OCI-LY1 (cell line): Measurements from ENCODE around the gene SLN.
"Not testable (repeated sequence)": the region's sequence is repeated elsewhere in the genome, so short reads cannot be mapped to it uniquely, and the experiment has no call there.

Experiments
- H2AFZ ChIP-seq: fragments of 200-600 bp; sonication (generic), shearing (Covaris generic); 2 replicates; pipeline ENCODE4 v1.6.0; 2014; ENCODE audit warnings: antibody characterized with exemption, mild to moderate bottlenecking, low read length
- H3F3A ChIP-seq: fragments of 200-600 bp; sonication (generic), shearing (Covaris generic); 2 replicates; pipeline ENCODE4 v1.6.0; 2014; ENCODE audit warnings: mild to moderate bottlenecking, antibody characterized with exemption, low read length, moderate library complexity; ENCODE audit not compliant: insufficient read depth
- H3K27ac ChIP-seq: fragments of 200-600 bp; sonication (generic); 2 replicates; pipeline ENCODE4 v1.5.1; 2014; ENCODE audit warnings: low read length, mixed run types, mild to moderate bottlenecking, low read depth; ENCODE audit not compliant: poor library complexity, severe bottlenecking
- H3K27me3 ChIP-seq: fragments of 200-600 bp; sonication (generic); 2 replicates; pipeline ENCODE4 v1.6.0; 2014; ENCODE audit warnings: antibody characterized with exemption, mild to moderate bottlenecking, low read length, moderate library complexity; ENCODE audit not compliant: insufficient read depth
- H3K36me3 ChIP-seq: fragments of 200-600 bp; sonication (generic); 2 replicates; pipeline ENCODE4 v1.6.1; 2014; ENCODE audit warnings: mild to moderate bottlenecking, antibody characterized with exemption, low read length, moderate library complexity, mixed read lengths; ENCODE audit not compliant: insufficient read depth
- H3K4me1 ChIP-seq: fragments of 200-600 bp; sonication (generic); 2 replicates; pipeline ENCODE4 v1.5.1; 2014; ENCODE audit warnings: mild to moderate bottlenecking, low read length, moderate library complexity; ENCODE audit not compliant: insufficient read depth, severe bottlenecking
- H3K4me2 ChIP-seq: fragments of 200-600 bp; sonication (generic), shearing (Covaris generic); 2 replicates; pipeline ENCODE4 v1.6.1; 2014; ENCODE audit warnings: low read length
- H3K4me3 ChIP-seq: fragments of 200-600 bp; sonication (generic); 2 replicates; pipeline ENCODE4 v1.5.1; 2014; ENCODE audit warnings: low read length, low read depth, mild to moderate bottlenecking, mixed read lengths; ENCODE audit not compliant: poor library complexity, severe bottlenecking
- H3K79me2 ChIP-seq: fragments of 200-600 bp; shearing (Covaris generic); 2 replicates; pipeline ENCODE4 v1.6.1; 2016; ENCODE audit warnings: mixed run types, low read length, mixed read lengths; ENCODE audit not compliant: insufficient read depth
- H3K9ac ChIP-seq: fragments of 200-600 bp; sonication (generic), shearing (Covaris generic); 2 replicates; pipeline ENCODE4 v1.6.1; 2014; ENCODE audit warnings: mild to moderate bottlenecking, low read length, mixed read lengths
- H3K9me2 ChIP-seq: fragments of 200-600 bp; sonication (generic), shearing (Covaris generic); 2 replicates; pipeline ENCODE4 v1.6.1; 2014; ENCODE audit warnings: low read depth, mild to moderate bottlenecking, low read length, mixed read lengths
- H3K9me3 ChIP-seq: fragments of 200-600 bp; shearing (Covaris generic); 2 replicates; pipeline ENCODE4 v1.6.1; 2014; ENCODE audit warnings: low read length, mixed read lengths
- H4K20me1 ChIP-seq: fragments of 200-600 bp; sonication (generic), shearing (Covaris generic); 2 replicates; pipeline ENCODE4 v1.6.0; 2016; ENCODE audit warnings: mild to moderate bottlenecking, low read length; ENCODE audit not compliant: insufficient read depth
- CTCF ChIP-seq: fragments of 200-600 bp; sonication (generic), shearing (Covaris generic); IDR thresholded peaks from 2 replicates; pipeline ENCODE4 v1.5.1; 2017; ENCODE audit warnings: mild to moderate bottlenecking, antibody characterized with exemption, low read length, moderate library complexity, mixed read lengths
- EZH2 ChIP-seq: fragments of 200-600 bp; sonication (generic), shearing (Covaris generic); IDR thresholded peaks from 2 replicates; pipeline ENCODE4 v1.8.0; 2017; ENCODE audit warnings: borderline replicate concordance, mixed run types, mild to moderate bottlenecking, antibody characterized with exemption, low read length, moderate library complexity, mixed read lengths

SLN gene

GRCh38 chr11:107711861-107712755 lies at the start of gene SLN:
Gene SLN, minus strand, starts transcription at chr11:107712056.
- Histone ChIP-seq H3K36me3 (no peaks in the 10 kb centered on the region), H3K27ac (no peak within 1 kb of the TSS), H3K9me3 (no peaks in the 10 kb centered on the region), H3F3A (no peaks in the 10 kb centered on the region), H3K4me2 (no peak within 1 kb of the TSS), H3K9ac (no peak within 1 kb of the TSS), H3K9me2 (no peaks in the 10 kb centered on the region), H3K4me1 (no peaks in the 10 kb centered on the region), H2AFZ (no peak within 1 kb of the TSS), H3K4me3 (no peak within 1 kb of the TSS), H3K27me3 (0 out of 2 replicates have a peak, but pooled peaks cover under 1% of the 10 kb centered on the region), H3K79me2 (no peaks in the 10 kb centered on the region), H4K20me1 (no peaks in the 10 kb centered on the region)
- no peak for TF ChIP-seq EZH2
- no peak for TF ChIP-seq CTCF

- H3F3A ChIP-seq, H3K4me1 ChIP-seq, H2AFZ ChIP-seq, H3K27ac ChIP-seq, H3K79me2 ChIP-seq, H3K4me2 ChIP-seq, H4K20me1 ChIP-seq, H3K4me3 ChIP-seq, H3K9me3 ChIP-seq, H3K27me3 ChIP-seq, H3K9me2 ChIP-seq, H3K9ac ChIP-seq, H3K36me3 ChIP-seq: not testable (repeated sequence)
Observed at GRCh38 chr11:107758719-107759355, 47.0 kb upstream of the SLN start.

- H3K9ac ChIP-seq = no peak overlapping the region
- H3K4me2 ChIP-seq = no peak overlapping the region
- H3K4me3 ChIP-seq = no peak overlapping the region
- H3F3A ChIP-seq = no peaks in the 10 kb centered on the region
- no peaks in the 10 kb centered on the region for H4K20me1 ChIP-seq
- H3K9me2 ChIP-seq = no peaks in the 10 kb centered on the region
- no peaks in the 10 kb centered on the region for H3K79me2 ChIP-seq
- no peak overlapping the region for H3K27ac ChIP-seq
- H2AFZ ChIP-seq = no peak overlapping the region
- H3K4me1 ChIP-seq = no peaks in the 10 kb centered on the region
- H3K36me3 ChIP-seq = no peaks in the 10 kb centered on the region
- H3K9me3 ChIP-seq = no peaks in the 10 kb centered on the region
- H3K27me3 ChIP-seq = no peaks in the 10 kb centered on the region
- TF ChIP-seq EZH2 (no peak), CTCF (peak; percentile 30)
Observed at GRCh38 chr11:107757661-107758060, 45.8 kb upstream of the SLN start.
